ENCODE measurements around the gene GBGT1.

Gene GBGT1

DNA sequence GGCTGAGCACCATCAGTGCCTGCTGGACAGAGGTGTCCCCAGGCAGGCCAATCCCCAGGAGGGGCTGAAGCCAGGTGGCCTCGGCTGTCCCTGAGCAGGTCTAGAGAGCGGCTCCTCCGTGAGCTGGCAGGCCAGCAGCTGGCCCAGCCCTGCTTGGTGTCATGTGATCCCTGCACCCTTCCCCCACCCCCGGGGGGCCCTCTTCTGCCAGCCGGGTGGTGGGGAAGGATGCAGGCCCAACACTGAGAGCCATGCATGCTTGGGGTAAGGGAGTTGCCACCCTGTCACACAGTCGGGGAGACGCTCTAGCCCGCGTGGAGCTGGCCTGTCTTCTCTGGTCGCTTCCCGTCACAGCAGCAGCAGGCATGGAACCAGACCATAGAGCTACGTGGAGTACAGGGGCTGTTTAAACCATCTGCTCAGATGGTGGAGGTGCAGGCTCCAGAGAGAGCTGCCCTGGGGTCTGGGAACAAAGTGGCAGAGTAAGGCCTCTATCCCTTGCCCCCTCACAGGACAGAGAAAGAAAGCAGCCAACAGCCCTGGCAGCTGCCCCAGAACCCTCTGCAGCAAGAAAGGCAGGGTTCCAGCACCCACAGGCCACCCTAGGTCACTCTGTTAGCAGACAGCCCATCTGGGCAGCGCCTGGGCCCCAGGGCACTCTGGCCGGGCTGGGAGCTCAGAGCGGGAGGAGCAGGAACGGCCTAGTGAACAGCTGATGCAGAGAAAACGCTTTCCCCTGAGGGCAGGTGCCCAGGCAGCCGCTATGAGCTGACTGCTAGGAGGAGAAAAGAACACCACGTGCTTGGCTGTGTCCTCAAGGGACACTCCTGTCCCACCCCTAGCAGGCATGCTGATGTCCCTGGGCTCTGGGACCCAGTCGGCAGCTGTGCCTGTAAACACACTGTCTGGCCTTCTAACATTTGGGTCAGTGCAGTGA is 49.5 kb downstream of the GBGT1 start:
- DNase-seq (ENCODE audit: low spot score), result peak; percentile 77

DNA sequence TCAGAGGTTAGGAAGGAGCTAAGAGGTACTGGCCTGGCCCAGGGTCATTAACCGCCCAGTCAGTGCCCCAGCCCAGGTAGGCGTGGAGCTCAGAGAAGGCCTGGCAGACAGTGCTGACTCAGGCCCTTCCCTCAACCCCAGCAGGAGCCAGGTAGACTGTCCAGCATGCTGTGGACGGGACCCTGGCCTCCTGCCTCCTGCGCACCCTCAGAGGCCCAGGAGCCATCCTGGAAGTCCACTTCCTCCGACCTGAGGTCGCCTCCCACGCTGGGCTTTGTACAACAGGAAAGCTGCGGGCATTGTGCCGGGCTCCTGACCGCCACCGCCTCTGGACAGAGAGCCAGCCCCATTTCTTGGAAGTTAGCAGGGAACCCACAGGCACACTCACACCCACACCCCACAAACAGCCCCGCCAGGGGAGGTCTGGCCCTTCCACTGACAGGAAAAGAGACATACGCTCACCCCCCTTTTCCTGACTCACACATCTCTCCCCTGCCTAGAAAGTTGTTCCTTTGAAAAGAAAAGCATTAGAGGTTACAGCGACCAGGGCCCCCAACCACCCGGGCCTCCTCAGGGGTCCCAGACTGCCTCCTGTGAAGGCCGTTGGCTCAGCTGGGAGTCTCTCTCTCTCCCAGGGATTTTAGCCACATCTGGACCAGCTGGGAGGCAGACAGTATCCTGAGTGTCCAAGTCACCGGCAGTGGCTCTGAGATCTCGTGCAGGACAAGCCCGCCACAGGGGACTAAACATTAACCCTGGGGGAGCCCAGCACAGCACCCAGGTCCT is 50.4 kb downstream of the GBGT1 start:
- no peak for DNase-seq (ENCODE audit: low spot score)

GRCh38 chr9:133112663-133113026 is 51.1 kb downstream of the GBGT1 start:
- peak; percentile 70 for DNase-seq (ENCODE audit: low spot score)

- DNase-seq (ENCODE audit: low spot score), result no peak
Observed at GRCh38 chr9:133111808-133112662, 51.7 kb downstream of the GBGT1 start.

DNA sequence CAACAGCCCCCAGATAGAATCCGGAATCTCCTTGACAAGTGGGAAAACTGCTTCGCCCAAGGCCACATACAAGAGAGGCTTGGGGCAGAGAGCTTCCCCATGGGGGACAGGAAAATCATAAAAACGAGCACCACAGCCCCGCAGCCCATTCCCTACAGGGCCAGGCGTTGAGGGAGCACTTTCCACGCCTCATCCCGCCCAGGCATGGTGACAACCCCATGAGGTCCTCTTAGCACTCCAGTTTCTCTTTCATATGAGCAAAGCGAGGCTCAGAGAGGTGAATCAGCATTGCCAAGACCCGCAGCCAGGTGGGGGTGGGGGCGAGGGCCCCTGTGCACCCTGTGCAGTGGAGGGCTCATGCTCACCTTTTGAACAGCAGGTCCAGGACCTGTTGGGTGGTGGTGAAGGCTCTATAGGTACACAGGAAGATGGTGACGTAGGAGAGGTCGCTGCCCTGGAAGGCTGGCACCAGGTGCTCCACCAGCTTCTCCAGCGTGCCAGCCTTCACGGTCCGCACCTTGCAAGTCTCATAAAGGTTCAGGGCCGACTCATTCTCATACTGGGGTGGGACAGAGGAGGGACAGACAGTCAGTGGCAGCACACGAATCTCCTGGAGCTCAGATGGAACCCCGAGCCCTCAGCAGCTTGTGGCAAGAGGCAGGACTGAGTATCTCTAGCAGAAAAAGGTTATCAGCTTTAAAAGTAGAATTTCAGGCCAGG is 53.6 kb downstream of the GBGT1 start:
- no peak for DNase-seq (ENCODE audit: low spot score)

DNA sequence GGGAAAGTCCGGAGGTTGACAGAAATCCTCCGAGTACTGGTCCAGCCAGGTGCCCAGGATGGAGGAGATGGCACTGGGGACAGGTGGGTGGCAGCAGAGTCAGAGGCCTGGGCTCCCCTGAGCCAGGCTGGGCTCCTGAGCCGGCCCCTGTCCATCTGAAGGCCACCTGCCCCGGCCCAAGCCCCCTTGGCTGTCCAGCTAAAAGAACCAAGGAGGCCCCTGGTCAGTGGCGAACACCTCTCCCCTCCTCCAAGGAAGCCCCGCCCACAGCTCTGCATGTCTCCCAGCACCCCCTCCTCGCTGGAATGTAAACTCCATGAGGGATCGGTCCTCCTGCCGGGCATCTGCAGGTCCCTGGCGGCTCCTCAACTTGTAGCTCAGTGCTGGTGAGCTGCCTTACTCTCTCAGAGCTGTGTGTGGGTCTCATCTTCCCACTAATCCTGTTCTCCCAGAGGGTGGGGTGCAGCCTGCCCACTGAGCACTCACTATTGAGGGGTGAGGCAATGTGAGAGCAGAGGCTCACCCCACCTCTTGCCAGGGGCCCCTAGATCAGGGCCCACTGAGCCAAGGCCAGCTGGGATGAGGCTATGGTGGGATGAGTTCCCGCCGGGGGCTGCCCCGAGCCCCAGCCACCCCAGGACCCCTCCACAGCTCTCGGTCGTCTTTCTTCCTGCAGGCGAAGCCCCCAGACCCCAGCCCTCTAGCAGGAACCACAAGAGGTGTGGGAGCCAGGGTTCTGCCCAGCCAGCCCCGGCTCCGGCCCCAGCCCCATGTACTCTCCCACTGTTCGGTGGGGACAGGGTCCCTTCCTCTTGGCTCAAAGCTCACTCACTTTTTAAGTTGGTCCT is 54.7 kb downstream of the GBGT1 start:
- no peak for DNase-seq (ENCODE audit: low spot score)

GRCh38 chr9:133107961-133108793 is 55.5 kb downstream of the GBGT1 start:
- no peak for DNase-seq (ENCODE audit: low spot score)

- no peak for DNase-seq (ENCODE audit: low spot score)
Observed at GRCh38 chr9:133107245-133107722, 56.4 kb downstream of the GBGT1 start.

DNA sequence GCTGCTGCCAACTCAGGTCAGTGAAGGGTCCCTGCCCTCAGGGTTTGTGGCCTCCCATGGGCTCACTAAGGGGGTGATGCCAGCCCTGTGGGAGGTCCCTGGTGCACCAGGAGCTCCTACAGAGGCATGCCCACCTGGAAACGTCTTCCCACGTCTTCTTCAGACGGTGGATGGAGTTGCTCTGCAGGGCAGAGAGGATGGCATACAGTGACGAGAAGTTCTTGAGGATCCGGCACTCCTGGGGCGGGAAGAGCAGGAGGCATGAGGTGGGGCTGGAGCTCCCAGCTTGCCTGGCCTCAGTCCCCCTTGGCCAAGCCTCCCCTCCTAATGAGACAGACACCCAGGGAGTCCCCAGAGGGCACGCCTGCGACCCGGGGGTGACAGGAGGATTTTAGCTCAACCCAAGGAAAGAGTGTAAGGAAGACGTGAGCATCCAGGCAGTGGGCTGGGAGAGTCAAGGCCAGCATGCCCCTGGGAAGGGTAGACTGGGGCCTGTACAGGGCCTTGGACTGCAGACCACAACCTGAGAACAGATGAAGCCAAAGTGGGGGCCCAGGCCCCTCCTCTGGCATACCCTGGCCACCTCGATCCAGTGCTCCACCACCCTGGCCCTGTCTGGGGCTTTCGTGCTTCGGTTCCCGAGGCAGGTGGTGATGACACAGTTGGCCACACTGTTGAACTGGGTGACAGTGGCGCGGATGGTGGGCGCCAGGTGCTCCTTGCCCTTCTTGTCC is 57.0 kb downstream of the GBGT1 start:
- DNase-seq (ENCODE audit: low spot score), result no peak

- DNase-seq (ENCODE audit: low spot score), result no peak
Observed at GRCh38 chr9:133105461-133105770, 58.3 kb downstream of the GBGT1 start.

- DNase-seq (ENCODE audit: low spot score), result no peak
Observed at GRCh38 chr9:133104718-133105460, 58.8 kb downstream of the GBGT1 start.

GRCh38 chr9:133103987-133104505 is 59.7 kb downstream of the GBGT1 start:
- DNase-seq (ENCODE audit: low spot score), result no peak

DNA sequence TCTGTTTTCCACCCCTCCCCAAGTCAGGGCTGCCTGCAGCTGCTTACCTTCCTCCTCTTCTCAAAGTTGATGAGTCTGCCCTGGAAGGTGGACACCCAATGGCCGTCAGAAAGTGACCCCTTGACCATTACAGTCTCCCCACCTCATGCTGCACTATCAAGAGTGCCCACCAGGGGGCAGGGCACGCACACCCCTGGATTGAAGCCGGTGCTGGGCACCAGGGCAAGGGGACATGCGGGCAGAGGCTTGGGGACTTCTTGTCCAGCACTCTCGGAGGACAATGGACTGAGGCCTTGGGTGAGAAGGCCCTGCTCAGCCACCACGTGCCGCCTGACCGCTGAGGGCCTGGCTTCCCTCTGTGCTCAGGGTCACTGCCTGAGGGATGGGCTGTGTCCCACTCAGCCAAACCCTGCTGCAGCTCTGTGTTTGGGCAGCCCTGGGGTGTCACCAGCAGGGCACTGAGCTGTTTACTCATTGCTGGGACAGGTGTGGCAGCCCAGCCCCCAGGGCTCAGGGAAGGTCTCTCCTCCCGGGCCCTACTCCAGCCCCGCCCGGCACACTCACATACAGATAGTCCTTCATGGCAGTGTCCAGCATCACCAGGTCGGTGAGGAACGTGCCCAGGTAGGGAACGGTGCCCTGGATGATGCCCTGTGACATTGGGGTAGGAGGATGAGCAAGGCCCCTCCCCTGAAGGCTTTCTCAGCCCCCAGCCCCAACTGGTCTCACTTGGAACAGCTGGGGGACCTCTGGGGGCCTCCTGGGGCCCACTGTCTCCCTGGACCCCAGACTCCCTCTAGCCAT is 60.3 kb downstream of the GBGT1 start:
- DNase-seq (ENCODE audit: low spot score), result peak; percentile 58
